ENCODE results near the gene ADAMTS17. TPM values are rescaled to one million over a fixed set of nuclear protein-coding genes. Genes with fewer than 3 reads are reported as not detected.

Gene ADAMTS17
- total RNA-seq, 1 experiment from 2014 or later, result 4.2 TPM

GRCh38 chr15:99979371-99979770 is 362.4 kb downstream of the ADAMTS17 start:
- no peaks in the 10 kb centered on the region for H3K36me3 ChIP-seq (ENCODE audit: control insufficient read depth in 1 of 2, insufficient read depth in 2 of 2, low read length in 2 of 2)
- ChIA-PET CTCF (interaction anchor here (1.1 kb wide), 1 partner anchor 371 kb away, joined by 4 read pairs; no protein-coding TSS in a partner anchor), RAD21 (ENCODE audit: low non-redundant PET in 1 of 2, low total read pairs in 2 of 2, uncharacterized antibody in 2 of 2, unreplicated experiment in 2 of 2) (no interaction called here), POLR2A (no interaction called here)
- H3K27ac ChIP-seq (ENCODE audit: low read depth, low read length), result no peak overlapping the region
- DNase-seq (ENCODE audit: low read depth, low spot score) (no peak), ATAC-seq (no peak)
- H3K4me2 ChIP-seq (ENCODE audit: low read length), result no peak overlapping the region
- no peak overlapping the region for H2AFZ ChIP-seq (ENCODE audit: low read depth, low read length, poor library complexity, severe bottlenecking)
- no peaks in the 10 kb centered on the region for H4K20me1 ChIP-seq (ENCODE audit: insufficient read depth)
- H3K79me2 ChIP-seq (ENCODE audit: insufficient read depth, low read length), result no peaks in the 10 kb centered on the region
- H3K9me3 ChIP-seq (ENCODE audit: control insufficient read depth in 1 of 2, insufficient read depth in 1 of 2, low read depth in 1 of 2, low read length in 2 of 2), result no peaks in the 10 kb centered on the region
- no peaks in the 10 kb centered on the region for H3K27me3 ChIP-seq (ENCODE audit: insufficient read depth, low read length)
- TF ChIP-seq POLR2AphosphoS5 (IDR thresholded peaks at IDR 0.05; ENCODE audit: low read depth, low read length) (no peak), POLR2A (IDR thresholded peaks at IDR 0.05; ENCODE audit: borderline replicate concordance, extremely low read depth, insufficient read depth, insufficient read length) (no peak), TCF7L2 (IDR thresholded peaks at IDR 0.05; ENCODE audit: borderline replicate concordance, extremely low read depth, insufficient read depth, insufficient read length) (no peak), RAD21 (IDR thresholded peaks at IDR 0.05; ENCODE audit: low read depth) (no peak), REST (IDR thresholded peaks at IDR 0.05; ENCODE audit: low read depth) (no peak), ELF1 (IDR thresholded peaks at IDR 0.05; ENCODE audit: borderline replicate concordance, low read depth) (no peak), EZH2 (IDR thresholded peaks at IDR 0.05) (no peak), EZH2phosphoT487 (IDR thresholded peaks at IDR 0.05; ENCODE audit: borderline replicate concordance) (no peak), CEBPB (IDR thresholded peaks at IDR 0.05; ENCODE audit: low read depth) (no peak), JUND (IDR thresholded peaks at IDR 0.05) (no peak), SIN3A (IDR thresholded peaks at IDR 0.05; ENCODE audit: low read depth) (no peak), SP1 (IDR thresholded peaks at IDR 0.05; ENCODE audit: low read depth) (no peak), YY1 (IDR thresholded peaks at IDR 0.05; ENCODE audit: extremely low read depth, insufficient replicate concordance, low read depth, low read length) (no peak), ZNF274 (IDR thresholded peaks at IDR 0.05; ENCODE audit: low read depth, low read length) (no peak), SRF (IDR thresholded peaks at IDR 0.05; ENCODE audit: low read depth) (no peak)
- no peak overlapping the region for H3K9ac ChIP-seq (ENCODE audit: low read length)
- H3K4me3 ChIP-seq (replicated peaks in 1 of 2; ENCODE audit: low read depth in 1 of 2, low read length in 2 of 2), result no peak overlapping the region
- no TSS peak for BruUV-seq (replicated peaks)
- intact Hi-C loops (cut with micrococcal nuclease), result no loop called here
- H3K4me1 ChIP-seq (ENCODE audit: control insufficient read depth in 1 of 2, insufficient read depth in 2 of 2, low read length in 2 of 2), result no peaks in the 10 kb centered on the region
- no peaks in the 10 kb centered on the region for H3K9me2 ChIP-seq (ENCODE audit: insufficient read depth)

Measured in HCT116 (cell line).